Body of pancreas (tissue), 4 donors: Measurements from ENCODE around the gene P2RX3. TPM values are rescaled to one million over a fixed set of nuclear protein-coding genes. Genes with fewer than 3 reads are reported as not detected.

Source experiments
- ATAC-seq: fragments of 150-250 bp; one replicate; pipeline ENCODE4 v1.9.1; 2016
- DNase-seq, 4 donors: peaks; one replicate each; pipeline ENCODE4 v3.0.0-alpha.2; 2019
- H3K27ac ChIP-seq, 4 donors: fragments of 200-600 bp; sonication (generic); 1 replicate in 3 of 4; 2 replicates in 1 of 4; pipeline versions ENCODE4 v1.5.1 to v1.6.1; 2016 to 2019; ENCODE audit warnings: mild to moderate bottlenecking in 1 of 4, mixed read lengths in 1 of 4, moderate library complexity in 1 of 4
- H3K27me3 ChIP-seq, 2 donors: fragments of 200-600 bp; sonication (generic); one replicate each; pipeline ENCODE4 v1.6.0; 2016; ENCODE audit warnings: mild to moderate bottlenecking in 1 of 2
- H3K36me3 ChIP-seq, 2 donors: fragments of 200-600 bp; sonication (generic); replicated peaks in 1 of 2; 2 replicates each; pipeline ENCODE4 v1.5.1; 2016; ENCODE audit warnings: low read depth in 2 of 2; ENCODE audit not compliant: insufficient read depth in 1 of 2
- H3K4me1 ChIP-seq: fragments of 200-600 bp; sonication (generic); one replicate; pipeline ENCODE4 v1.6.0; 2016
- H3K4me3 ChIP-seq, 2 donors: fragments of 200-600 bp; sonication (generic); 1 replicate in 1 of 2; 2 replicates in 1 of 2; pipeline ENCODE4 v1.5.1; 2016 to 2019
- H3K9me3 ChIP-seq, 3 donors: fragments of 200-600 bp; sonication (generic); 1 replicate in 2 of 3; 2 replicates in 1 of 3; pipeline ENCODE4 v1.5.1; 2016
- POLR2A ChIP-seq, 3 donors: fragments of 450-650 bp; IDR thresholded peaks; one replicate each; pipeline ENCODE4 v1.6.1; 2016; ENCODE audit warnings: antibody characterized with exemption in 3 of 3, mild to moderate bottlenecking in 2 of 3
- WGBS, 2 donors: methylation state at CpG; one replicate each; pipeline ENCODE4 v1.1.5; 2017; 5-methylcytosine and 5-hydroxymethylcytosine counted together
- intact Hi-C: fragments of 100-400 bp; cut with DNase I; formaldehyde crosslinking; loops from one replicate; pipeline ENCODE4 v1.15.1; 2023
- total RNA-seq, 2 donors: library from RNA; depleted of rRNA; stranded (reverse); fragments of >200 nt; gene quantifications; one replicate each; pipeline ENCODE4 v1.1.0, GENCODE V29; 2016
- TF ChIP-seq, protein P1 (sequence below), 7 experiments: fragments of 450-650 bp in 4 of 7; fragments of 200-600 bp in 3 of 7; sonication (generic) in 3 of 7; IDR thresholded peaks; one replicate each; pipeline ENCODE4 v1.5.1; 2016 to 2019; ENCODE audit warnings: antibody characterized with exemption in 7 of 7

The P2RX3 gene
- total RNA-seq, 2 donors from 2014 or later = not detected

DNA sequence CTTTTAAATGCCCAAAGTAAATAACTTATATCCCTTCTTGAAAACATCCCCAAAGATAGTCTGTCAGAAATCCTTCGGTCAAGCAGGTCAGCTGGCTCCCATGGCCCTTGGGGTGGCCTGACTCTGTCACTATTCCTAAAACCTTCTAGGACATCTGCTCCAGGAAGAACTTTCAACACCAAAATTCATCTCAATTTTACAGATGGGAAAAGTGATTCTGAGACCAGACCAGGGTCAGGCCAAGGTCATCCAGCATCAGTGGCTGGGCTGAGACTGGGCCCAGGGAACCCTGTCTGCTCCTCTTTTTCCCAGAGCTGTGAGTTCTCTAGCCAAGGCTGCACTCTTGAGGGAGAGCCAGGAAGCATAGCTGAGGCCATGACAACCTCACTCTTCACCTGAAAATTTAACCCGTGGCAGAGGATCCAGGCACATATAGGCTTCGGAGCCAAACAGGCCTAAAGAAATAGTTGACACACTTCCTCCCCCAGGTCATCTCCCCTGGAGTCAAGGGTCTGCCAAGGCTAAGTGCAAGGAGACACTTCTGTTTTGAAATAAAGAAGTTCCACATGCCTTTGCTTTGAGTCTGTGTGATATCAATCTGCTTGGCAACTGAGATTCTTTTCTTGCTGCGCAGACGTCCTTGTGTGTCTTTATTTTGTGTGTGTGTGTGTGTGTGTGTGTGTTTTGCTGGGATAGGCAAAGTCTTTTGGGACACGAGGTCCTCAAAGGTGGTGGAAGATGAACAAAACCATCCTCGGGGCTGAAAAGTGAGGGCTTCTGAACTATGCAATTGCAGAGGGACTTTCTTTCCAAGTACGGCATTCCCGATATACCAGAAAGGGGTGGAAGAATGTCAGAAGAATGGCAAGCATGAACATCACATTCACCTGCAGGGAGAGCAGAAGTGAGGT, 69.1 kb downstream of the P2RX3 start:
- 72 to 78% methylated on average over 9 of the region's 9 CpGs for WGBS, 2 donors
- no peaks in the 10 kb centered on the region for H3K27me3 ChIP-seq
- H3K4me1 ChIP-seq = no peaks in the 10 kb centered on the region
- peaks cover 0 to 3% of the 10 kb centered on the region in 2 donors for H3K36me3 ChIP-seq
- intact Hi-C loops = no loop called here
- no peaks in the 10 kb centered on the region for H3K9me3 ChIP-seq
- no peak overlapping the region for H3K4me3 ChIP-seq
- peak overlapping the region in 2 of 4 donors; percentile 2 to 24 for H3K27ac ChIP-seq
- ATAC-seq (no peak), DNase-seq (no peak)
- no peak for TF ChIP-seq POLR2A (IDR thresholded peaks at IDR 0.05)
- TF ChIP-seq, protein P1, sequence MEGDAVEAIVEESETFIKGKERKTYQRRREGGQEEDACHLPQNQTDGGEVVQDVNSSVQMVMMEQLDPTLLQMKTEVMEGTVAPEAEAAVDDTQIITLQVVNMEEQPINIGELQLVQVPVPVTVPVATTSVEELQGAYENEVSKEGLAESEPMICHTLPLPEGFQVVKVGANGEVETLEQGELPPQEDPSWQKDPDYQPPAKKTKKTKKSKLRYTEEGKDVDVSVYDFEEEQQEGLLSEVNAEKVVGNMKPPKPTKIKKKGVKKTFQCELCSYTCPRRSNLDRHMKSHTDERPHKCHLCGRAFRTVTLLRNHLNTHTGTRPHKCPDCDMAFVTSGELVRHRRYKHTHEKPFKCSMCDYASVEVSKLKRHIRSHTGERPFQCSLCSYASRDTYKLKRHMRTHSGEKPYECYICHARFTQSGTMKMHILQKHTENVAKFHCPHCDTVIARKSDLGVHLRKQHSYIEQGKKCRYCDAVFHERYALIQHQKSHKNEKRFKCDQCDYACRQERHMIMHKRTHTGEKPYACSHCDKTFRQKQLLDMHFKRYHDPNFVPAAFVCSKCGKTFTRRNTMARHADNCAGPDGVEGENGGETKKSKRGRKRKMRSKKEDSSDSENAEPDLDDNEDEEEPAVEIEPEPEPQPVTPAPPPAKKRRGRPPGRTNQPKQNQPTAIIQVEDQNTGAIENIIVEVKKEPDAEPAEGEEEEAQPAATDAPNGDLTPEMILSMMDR (IDR thresholded peaks at IDR 0.05) = no peak

DNA sequence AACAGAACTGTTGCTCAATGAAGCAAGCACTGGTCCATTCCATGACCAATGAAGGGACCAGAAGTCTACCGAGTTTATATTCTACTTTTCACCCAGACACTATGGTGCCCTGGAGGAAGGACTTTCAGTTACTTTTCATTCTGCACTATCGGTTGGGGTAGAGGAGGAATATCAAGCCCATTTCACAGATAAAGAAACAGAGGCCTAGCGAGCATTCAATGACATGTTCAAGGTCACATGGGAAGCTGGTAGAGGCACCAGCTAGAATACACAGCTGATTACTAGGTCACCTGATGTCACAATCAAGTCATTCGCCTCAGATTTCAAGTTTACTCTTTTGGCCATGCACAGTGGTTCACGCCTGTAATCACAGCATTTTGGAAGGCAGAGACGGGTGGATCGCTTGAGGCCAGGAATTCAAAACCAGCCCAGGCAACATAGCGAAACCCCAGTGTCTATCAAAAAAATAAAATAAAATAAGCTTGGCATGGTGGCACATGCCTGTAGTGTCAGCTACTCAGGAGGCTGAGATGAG, 69.9 kb downstream of the P2RX3 start:
- Histone ChIP-seq H3K27ac (no peak overlapping the region), H3K9me3 (no peaks in the 10 kb centered on the region), H3K4me1 (no peaks in the 10 kb centered on the region), H3K36me3 (peaks cover 0 to 3% of the 10 kb centered on the region in 2 donors), H3K4me3 (no peak overlapping the region), H3K27me3 (no peaks in the 10 kb centered on the region)
- WGBS, 2 donors = 84 to 93% methylated on average over 8 of the region's 8 CpGs
- ATAC-seq = no peak
- intact Hi-C loops = no loop called here
- TF ChIP-seq, protein P1 (IDR thresholded peaks at IDR 0.05) = no peak
- TF ChIP-seq POLR2A (IDR thresholded peaks at IDR 0.05) = no peak
- no peak for DNase-seq

DNA sequence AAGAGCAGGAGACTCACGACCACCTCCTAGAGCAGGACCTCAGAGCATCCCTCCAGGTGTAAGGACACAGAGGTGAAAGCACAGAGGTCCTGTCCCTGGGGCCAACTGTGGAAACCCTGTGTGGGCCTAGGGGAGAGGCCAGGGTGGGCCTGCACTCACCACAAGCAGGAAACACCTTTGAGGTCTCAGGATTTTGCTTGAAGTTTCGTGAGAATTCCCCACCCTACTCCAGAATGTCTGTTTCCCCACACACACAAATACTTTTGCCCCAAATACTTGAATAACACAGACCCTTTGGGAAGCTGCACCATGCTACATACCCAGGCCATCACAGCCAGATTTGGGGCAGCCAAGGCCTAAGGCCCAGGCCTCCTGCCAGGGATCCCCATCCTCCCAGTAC, 70.6 kb downstream of the P2RX3 start:
- TF ChIP-seq POLR2A (IDR thresholded peaks at IDR 0.05) = no peak
- TF ChIP-seq, protein P1 (IDR thresholded peaks at IDR 0.05) = no peak
- Histone ChIP-seq H3K4me3 (no peak overlapping the region), H3K27me3 (no peaks in the 10 kb centered on the region), H3K4me1 (no peaks in the 10 kb centered on the region), H3K36me3 (peaks cover 0 to 3% of the 10 kb centered on the region in 2 donors), H3K27ac (no peak overlapping the region), H3K9me3 (no peaks in the 10 kb centered on the region)
- WGBS, 2 donors = 68% methylated on average over 2 of the region's 2 CpGs
- no peak for DNase-seq
- intact Hi-C loops = no loop called here
- ATAC-seq = no peak

DNA sequence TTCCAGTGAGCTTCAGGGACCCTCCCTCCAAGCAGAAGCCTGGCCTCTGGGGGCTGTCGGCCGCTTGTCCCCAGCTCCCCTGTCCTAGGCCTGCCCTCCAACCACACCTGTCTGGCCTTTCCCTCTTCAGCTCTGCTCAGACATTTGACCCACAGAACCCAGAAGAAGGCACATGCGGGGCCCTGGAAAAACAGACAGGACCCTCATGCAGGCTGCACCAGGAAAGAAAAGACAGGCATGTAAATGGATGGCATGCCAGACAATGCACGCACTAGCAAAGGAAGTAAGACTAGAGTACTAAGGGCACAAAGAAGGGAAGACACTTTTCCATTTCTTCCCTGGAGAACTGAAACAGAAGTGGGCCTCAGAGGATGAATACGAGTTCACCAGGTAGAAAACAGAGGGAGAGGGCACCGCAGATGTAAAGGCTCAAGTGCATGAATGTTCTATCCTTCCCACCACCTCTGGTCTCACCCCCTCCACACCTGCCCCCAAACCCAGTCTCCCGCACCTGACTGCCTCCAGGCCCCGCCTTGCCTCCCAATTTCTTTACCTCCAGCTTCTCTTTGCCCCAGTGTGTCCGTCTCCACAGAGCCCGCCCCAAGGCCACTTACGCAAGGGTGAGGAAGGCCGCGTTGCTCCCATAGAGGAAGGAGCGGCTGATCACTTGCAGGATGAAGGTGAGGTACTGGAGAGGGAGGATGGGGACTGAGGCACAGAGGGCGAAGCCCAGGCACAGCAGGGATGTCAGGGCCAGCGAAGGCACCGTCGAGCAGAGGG, 71.4 kb downstream of the P2RX3 start:
- intact Hi-C loops = no loop called here
- Histone ChIP-seq H3K36me3 (peaks cover 0 to 3% of the 10 kb centered on the region in 2 donors), H3K27me3 (no peaks in the 10 kb centered on the region), H3K4me3 (no peak overlapping the region), H3K27ac (no peak overlapping the region), H3K9me3 (no peaks in the 10 kb centered on the region), H3K4me1 (no peaks in the 10 kb centered on the region)
- no peak for ATAC-seq
- 94 to 96% methylated on average over 16 to 18 of the region's 18 CpGs for WGBS, 2 donors
- TF ChIP-seq POLR2A (IDR thresholded peaks at IDR 0.05) = no peak
- TF ChIP-seq, protein P1 (IDR thresholded peaks at IDR 0.05) = no peak
- DNase-seq = no peak
